ENCODE measurements around the gene FOXF1.

- TF ChIP-seq HDGF (IDR thresholded peaks at IDR 0.05; ENCODE audit: borderline replicate concordance): no peak
- no peak for TF ChIP-seq BHLHE40 (IDR thresholded peaks at IDR 0.05; ENCODE audit: borderline replicate concordance)
Observed at GRCh38 chr16:86514481-86515376, 4.4 kb downstream of the FOXF1 start.

Data from HEK293T (cell line).